DMS 273 treated with DMSO at 0.1 percent for 48 hours (cell line): ENCODE data around the gene UBALD1.
A peak's percentile ranks its signal among the peaks of the same experiment; 100 is the strongest.

Experiments
- DNase-seq: peaks from one replicate; lab custom pipeline; 2025; lab: John Stamatoyannopoulos, UW

Gene UBALD1

GRCh38 chr16:4646773-4647643, 32.3 kb upstream of the UBALD1 start:
- DNase-seq: no peak

- DNase-seq: no peak
Observed at GRCh38 chr16:4641895-4642294, 27.2 kb upstream of the UBALD1 start.

GRCh38 chr16:4641306-4641687, 26.6 kb upstream of the UBALD1 start:
- no peak for DNase-seq

- DNase-seq: no peak
Observed at GRCh38 chr16:4640572-4641305, 26.1 kb upstream of the UBALD1 start.

GRCh38 chr16:4639899-4640509, 25.3 kb upstream of the UBALD1 start:
- DNase-seq: no peak

- DNase-seq: no peak
Observed at GRCh38 chr16:4637501-4638166, 22.9 kb upstream of the UBALD1 start.

GRCh38 chr16:4636196-4636595, 21.5 kb upstream of the UBALD1 start:
- DNase-seq: no peak

GRCh38 chr16:4634768-4635167, 20.1 kb upstream of the UBALD1 start:
- no peak for DNase-seq

GRCh38 chr16:4633910-4634635, 19.4 kb upstream of the UBALD1 start:
- DNase-seq: no peak

- no peak for DNase-seq
Observed at GRCh38 chr16:4631444-4631843, 16.8 kb upstream of the UBALD1 start.

- DNase-seq: no peak
Observed at GRCh38 chr16:4628283-4628682, 13.6 kb upstream of the UBALD1 start.

GRCh38 chr16:4626396-4626795, 11.7 kb upstream of the UBALD1 start:
- no peak for DNase-seq

- no peak for DNase-seq
Observed at GRCh38 chr16:4625560-4626159, 11.0 kb upstream of the UBALD1 start.

GRCh38 chr16:4624827-4625559, 10.3 kb upstream of the UBALD1 start:
- DNase-seq: no peak

- peak; percentile 89 for DNase-seq
Observed at GRCh38 chr16:4624015-4624826, 9.5 kb upstream of the UBALD1 start, which contains the start of gene MGRN1. TSS of gene MGRN1 (plus strand) at chr16:4624826. CDS start at chr16:4624961, 135 bp downstream.

GRCh38 chr16:4623593-4623992, 8.9 kb upstream of the UBALD1 start:
- DNase-seq: no peak

- DNase-seq: no peak
Observed at GRCh38 chr16:4618645-4619418, 4.1 kb upstream of the UBALD1 start.

GRCh38 chr16:4617880-4618279, 3.2 kb upstream of the UBALD1 start:
- no peak for DNase-seq
